ENCODE data around the gene HNRNPUL2. TPM values are rescaled to one million over a fixed set of nuclear protein-coding genes. Genes with fewer than 3 reads are reported as not detected.
A peak's percentile ranks its signal among the peaks of the same experiment; 100 is the strongest.

Gene HNRNPUL2
- total and polyA plus RNA-seq, 9 of the 15 experiments (the other 6 are each of a cell fraction or from before 2014, with no cell fraction given): 0.89 to 44.3 (median 15.2) TPM

DNA sequence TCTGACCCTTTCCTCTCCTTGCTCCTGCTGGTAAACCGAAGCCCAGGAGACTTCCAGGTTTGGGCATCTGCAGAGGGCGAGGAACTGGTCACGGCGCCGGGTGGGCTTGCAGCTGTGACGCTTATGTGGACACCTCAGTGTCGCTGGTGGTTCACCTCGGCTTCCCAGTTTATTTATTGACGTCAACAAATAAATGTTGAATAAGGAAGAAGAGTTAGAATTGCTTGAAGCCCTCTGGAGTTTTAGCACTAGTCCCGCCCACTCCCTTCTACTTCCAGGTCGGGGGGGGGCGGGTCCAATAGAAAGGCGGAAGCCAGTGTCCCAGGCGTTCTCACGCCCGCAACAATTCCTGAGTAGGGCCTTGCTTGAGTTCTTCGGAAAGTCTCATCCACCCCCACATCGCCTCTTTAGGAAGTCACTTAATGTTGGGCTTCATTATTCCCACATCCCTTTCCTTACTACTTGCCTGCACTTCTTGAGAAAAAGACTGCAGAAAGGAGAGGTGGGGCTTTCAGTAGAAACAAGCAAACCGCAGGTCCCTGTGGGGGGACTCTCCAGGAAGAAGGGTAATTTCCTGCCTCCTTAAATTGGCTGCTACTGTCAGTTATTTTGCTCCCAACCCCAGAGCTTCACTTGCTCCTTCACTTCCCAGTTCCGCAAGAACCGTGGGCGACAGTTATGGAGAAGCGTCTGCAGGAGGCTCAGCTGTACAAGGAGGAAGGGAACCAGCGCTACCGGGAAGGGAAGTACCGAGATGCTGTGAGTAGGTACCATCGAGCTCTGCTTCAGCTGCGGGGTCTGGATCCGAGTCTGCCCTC is 1.1 kb upstream of the HNRNPUL2 start, which contains the start of gene TTC9C (continued):
- peak; percentile 98 for TF ChIP-seq NR2C2 (CRISPR knock-in tag; IDR thresholded peaks at IDR 0.05)
- peak; percentile 99 for TF ChIP-seq NR2C2 (tag; IDR thresholded peaks at IDR 0.05)
- no peak for TF ChIP-seq RBM22 (IDR thresholded peaks at IDR 0.05; ENCODE audit: low read depth, low read length, poor library complexity, severe bottlenecking)
- no peak for TF ChIP-seq DMBX1 (CRISPR knock-in tag; IDR thresholded peaks at IDR 0.05; ENCODE audit: borderline replicate concordance)
- peak; percentile 53; the same call in 1 of the 2 replicates for TF ChIP-seq MTA2 (IDR thresholded peaks at IDR 0.05; ENCODE audit: low read depth)
- 0 out of 2 replicates have a peak, but pooled peaks have one; percentile 15 for TF ChIP-seq PML (IDR thresholded peaks at IDR 0.05; ENCODE audit: low read length)
- TF ChIP-seq EGR1 (conservative IDR thresholded peaks at IDR 0.05): peak; percentile 70
- TF ChIP-seq, protein P1, sequence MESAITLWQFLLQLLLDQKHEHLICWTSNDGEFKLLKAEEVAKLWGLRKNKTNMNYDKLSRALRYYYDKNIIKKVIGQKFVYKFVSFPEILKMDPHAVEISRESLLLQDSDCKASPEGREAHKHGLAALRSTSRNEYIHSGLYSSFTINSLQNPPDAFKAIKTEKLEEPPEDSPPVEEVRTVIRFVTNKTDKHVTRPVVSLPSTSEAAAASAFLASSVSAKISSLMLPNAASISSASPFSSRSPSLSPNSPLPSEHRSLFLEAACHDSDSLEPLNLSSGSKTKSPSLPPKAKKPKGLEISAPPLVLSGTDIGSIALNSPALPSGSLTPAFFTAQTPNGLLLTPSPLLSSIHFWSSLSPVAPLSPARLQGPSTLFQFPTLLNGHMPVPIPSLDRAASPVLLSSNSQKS (CRISPR knock-in tag; IDR thresholded peaks at IDR 0.05): no peak
- no peak for TF ChIP-seq STAG1 (CRISPR knock-in tag; IDR thresholded peaks at IDR 0.05; ENCODE audit: borderline replicate concordance)
- peak; percentile 85; the same call in 1 of the 2 replicates for TF ChIP-seq GTF2E2 (tag; IDR thresholded peaks at IDR 0.05)
- TF ChIP-seq HDAC3 (IDR thresholded peaks at IDR 0.05; ENCODE audit: borderline replicate concordance, partially characterized antibody): peak; percentile 14
- TF ChIP-seq CREM (IDR thresholded peaks at IDR 0.05; ENCODE audit: low read depth): peak; percentile 34; the same call in 1 of the 2 replicates
- no peak for TF ChIP-seq HMG20A (CRISPR knock-in tag; conservative IDR thresholded peaks at IDR 0.05)
- TF ChIP-seq, protein P2, sequence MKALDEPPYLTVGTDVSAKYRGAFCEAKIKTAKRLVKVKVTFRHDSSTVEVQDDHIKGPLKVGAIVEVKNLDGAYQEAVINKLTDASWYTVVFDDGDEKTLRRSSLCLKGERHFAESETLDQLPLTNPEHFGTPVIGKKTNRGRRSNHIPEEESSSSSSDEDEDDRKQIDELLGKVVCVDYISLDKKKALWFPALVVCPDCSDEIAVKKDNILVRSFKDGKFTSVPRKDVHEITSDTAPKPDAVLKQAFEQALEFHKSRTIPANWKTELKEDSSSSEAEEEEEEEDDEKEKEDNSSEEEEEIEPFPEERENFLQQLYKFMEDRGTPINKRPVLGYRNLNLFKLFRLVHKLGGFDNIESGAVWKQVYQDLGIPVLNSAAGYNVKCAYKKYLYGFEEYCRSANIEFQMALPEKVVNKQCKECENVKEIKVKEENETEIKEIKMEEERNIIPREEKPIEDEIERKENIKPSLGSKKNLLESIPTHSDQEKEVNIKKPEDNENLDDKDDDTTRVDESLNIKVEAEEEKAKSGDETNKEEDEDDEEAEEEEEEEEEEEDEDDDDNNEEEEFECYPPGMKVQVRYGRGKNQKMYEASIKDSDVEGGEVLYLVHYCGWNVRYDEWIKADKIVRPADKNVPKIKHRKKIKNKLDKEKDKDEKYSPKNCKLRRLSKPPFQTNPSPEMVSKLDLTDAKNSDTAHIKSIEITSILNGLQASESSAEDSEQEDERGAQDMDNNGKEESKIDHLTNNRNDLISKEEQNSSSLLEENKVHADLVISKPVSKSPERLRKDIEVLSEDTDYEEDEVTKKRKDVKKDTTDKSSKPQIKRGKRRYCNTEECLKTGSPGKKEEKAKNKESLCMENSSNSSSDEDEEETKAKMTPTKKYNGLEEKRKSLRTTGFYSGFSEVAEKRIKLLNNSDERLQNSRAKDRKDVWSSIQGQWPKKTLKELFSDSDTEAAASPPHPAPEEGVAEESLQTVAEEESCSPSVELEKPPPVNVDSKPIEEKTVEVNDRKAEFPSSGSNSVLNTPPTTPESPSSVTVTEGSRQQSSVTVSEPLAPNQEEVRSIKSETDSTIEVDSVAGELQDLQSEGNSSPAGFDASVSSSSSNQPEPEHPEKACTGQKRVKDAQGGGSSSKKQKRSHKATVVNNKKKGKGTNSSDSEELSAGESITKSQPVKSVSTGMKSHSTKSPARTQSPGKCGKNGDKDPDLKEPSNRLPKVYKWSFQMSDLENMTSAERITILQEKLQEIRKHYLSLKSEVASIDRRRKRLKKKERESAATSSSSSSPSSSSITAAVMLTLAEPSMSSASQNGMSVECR (CRISPR knock-in tag; IDR thresholded peaks at IDR 0.05): peak; percentile 80
- TF ChIP-seq GABPA (tag; conservative IDR thresholded peaks at IDR 0.05; ENCODE audit: low read depth): peak; percentile 98
- TF ChIP-seq HCFC1 (IDR thresholded peaks at IDR 0.05; ENCODE audit: low read depth, low read length): peak; percentile 64
- TF ChIP-seq, protein P3, sequence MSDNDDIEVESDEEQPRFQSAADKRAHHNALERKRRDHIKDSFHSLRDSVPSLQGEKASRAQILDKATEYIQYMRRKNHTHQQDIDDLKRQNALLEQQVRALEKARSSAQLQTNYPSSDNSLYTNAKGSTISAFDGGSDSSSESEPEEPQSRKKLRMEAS (CRISPR knock-in tag; IDR thresholded peaks at IDR 0.05): 0 out of 2 replicates have a peak, but pooled peaks have one; percentile 12
- peak; percentile 67 for TF ChIP-seq C11orf30 (IDR thresholded peaks at IDR 0.05; ENCODE audit: low read depth)
- no peak for TF ChIP-seq NCOA6 (IDR thresholded peaks at IDR 0.05)
- TF ChIP-seq MBD2 (IDR thresholded peaks at IDR 0.05; ENCODE audit: borderline replicate concordance, low read depth): peak; percentile 53; the same call in 1 of the 2 replicates
